IgD-negative memory B cell (primary cell): ENCODE measurements around the gene HACE1. TPM values are rescaled to one million over a fixed set of nuclear protein-coding genes. Genes with fewer than 3 reads are reported as not detected.

Experiments used
- H3K27ac Mint-ChIP-seq, 3 donors: one replicate each; pipeline ENCODE4 v1.8.0; 2020 to 2022; ENCODE audit warnings: mild to moderate bottlenecking in 3 of 3, mixed read lengths in 3 of 3, moderate library complexity in 1 of 3
- H3K27me3 Mint-ChIP-seq: one replicate; pipeline ENCODE4 v1.8.0; 2021; ENCODE audit warnings: mixed read lengths
- H3K36me3 Mint-ChIP-seq: one replicate; pipeline ENCODE4 v1.8.0; 2020; ENCODE audit warnings: mild to moderate bottlenecking, mixed read lengths
- H3K4me1 Mint-ChIP-seq, 3 donors: one replicate each; pipeline ENCODE4 v1.8.0; 2020 to 2022; ENCODE audit warnings: mixed read lengths in 3 of 3, mild to moderate bottlenecking in 1 of 3
- H3K4me3 Mint-ChIP-seq, 4 donors: one replicate each; pipeline ENCODE4 v1.8.0; 2020 to 2022; ENCODE audit warnings: mild to moderate bottlenecking in 4 of 4, mixed read lengths in 4 of 4, moderate library complexity in 3 of 4
- H3K9me3 Mint-ChIP-seq, 3 donors: one replicate each; pipeline ENCODE4 v1.8.0; 2020 to 2021; ENCODE audit warnings: mixed read lengths in 3 of 3, mild to moderate bottlenecking in 1 of 3
- polyA plus RNA-seq: library from polyadenylated mRNA; unstranded; fragments of 300-500 nt; fragmentation: Illumina TruSeq; gene quantifications from one replicate; pipeline ENCODE4 v1.2.3, GENCODE V29; 2021

Gene HACE1
- polyA plus RNA-seq, 1 donor from 2014 or later, result 6.9 TPM

GRCh38 chr6:104729433-104729832 is 130.3 kb downstream of the HACE1 start:
- Mint-ChIP-seq H3K4me3 (no peak overlapping the region), H3K27me3 (no peaks in the 10 kb centered on the region), H3K27ac (no peak overlapping the region), H3K36me3 (peaks cover 9% of the 10 kb centered on the region), H3K9me3 (no peaks in the 10 kb centered on the region), H3K4me1 (no peaks in the 10 kb centered on the region)

- no peak overlapping the region for H3K4me3 Mint-ChIP-seq
- no peaks in the 10 kb centered on the region for H3K27me3 Mint-ChIP-seq
- no peaks in the 10 kb centered on the region for H3K4me1 Mint-ChIP-seq
- H3K27ac Mint-ChIP-seq, result no peak overlapping the region
- no peaks in the 10 kb centered on the region for H3K9me3 Mint-ChIP-seq
- peaks cover 9% of the 10 kb centered on the region for H3K36me3 Mint-ChIP-seq
Observed at GRCh38 chr6:104728448-104728847, 131.3 kb downstream of the HACE1 start.

- Mint-ChIP-seq H3K27me3 (no peaks in the 10 kb centered on the region), H3K27ac (no peak overlapping the region), H3K4me3 (no peak overlapping the region), H3K9me3 (peaks cover 0 to 2% (median 0%) of the 10 kb centered on the region in 3 donors), H3K36me3 (no peaks in the 10 kb centered on the region), H3K4me1 (no peaks in the 10 kb centered on the region)
Observed at GRCh38 chr6:104718672-104719071, 141.0 kb downstream of the HACE1 start.

GRCh38 chr6:104716858-104717257 is 142.9 kb downstream of the HACE1 start:
- no peaks in the 10 kb centered on the region for H3K36me3 Mint-ChIP-seq
- peaks cover 0 to 2% (median 0%) of the 10 kb centered on the region in 3 donors for H3K9me3 Mint-ChIP-seq
- H3K27ac Mint-ChIP-seq, result no peak overlapping the region
- no peaks in the 10 kb centered on the region for H3K4me1 Mint-ChIP-seq
- H3K4me3 Mint-ChIP-seq, result no peak overlapping the region
- no peaks in the 10 kb centered on the region for H3K27me3 Mint-ChIP-seq

- no peaks in the 10 kb centered on the region for H3K27me3 Mint-ChIP-seq
- H3K36me3 Mint-ChIP-seq, result no peaks in the 10 kb centered on the region
- no peaks in the 10 kb centered on the region for H3K4me1 Mint-ChIP-seq
- H3K27ac Mint-ChIP-seq, result no peak overlapping the region
- H3K9me3 Mint-ChIP-seq, result no peaks in the 10 kb centered on the region
- no peak overlapping the region for H3K4me3 Mint-ChIP-seq
Observed at GRCh38 chr6:104714796-104715195, 144.9 kb downstream of the HACE1 start.

- Mint-ChIP-seq H3K27me3 (no peaks in the 10 kb centered on the region), H3K36me3 (no peaks in the 10 kb centered on the region), H3K4me1 (no peaks in the 10 kb centered on the region), H3K4me3 (no peak overlapping the region), H3K9me3 (peaks cover 0 to 6% (median 0%) of the 10 kb centered on the region in 3 donors), H3K27ac (no peak overlapping the region)
Observed at GRCh38 chr6:104713982-104714381, 145.7 kb downstream of the HACE1 start.

DNA sequence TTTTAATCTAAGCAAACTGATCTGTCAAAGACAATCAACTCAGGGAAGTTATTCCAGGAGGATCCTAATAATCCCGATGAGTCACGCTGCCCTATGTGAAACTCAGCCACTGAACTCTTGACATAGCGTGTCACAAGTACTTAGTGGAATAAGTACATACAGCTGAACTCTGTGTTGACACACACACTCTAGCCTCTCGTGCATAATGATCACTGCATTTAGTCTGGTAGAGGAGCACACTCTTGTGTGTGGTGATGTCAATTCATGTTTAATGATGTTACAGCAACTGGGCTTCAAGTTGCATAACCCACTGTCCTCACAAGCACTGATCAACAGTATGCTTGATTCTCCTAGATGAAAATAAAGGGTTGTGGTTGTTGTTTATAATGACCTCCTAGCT is 148.3 kb downstream of the HACE1 start:
- Mint-ChIP-seq H3K27me3 (no peaks in the 10 kb centered on the region), H3K9me3 (peaks cover 2 to 6% (median 2%) of the 10 kb centered on the region in 3 donors), H3K27ac (no peak overlapping the region), H3K4me3 (no peak overlapping the region), H3K4me1 (no peaks in the 10 kb centered on the region), H3K36me3 (no peaks in the 10 kb centered on the region)

DNA sequence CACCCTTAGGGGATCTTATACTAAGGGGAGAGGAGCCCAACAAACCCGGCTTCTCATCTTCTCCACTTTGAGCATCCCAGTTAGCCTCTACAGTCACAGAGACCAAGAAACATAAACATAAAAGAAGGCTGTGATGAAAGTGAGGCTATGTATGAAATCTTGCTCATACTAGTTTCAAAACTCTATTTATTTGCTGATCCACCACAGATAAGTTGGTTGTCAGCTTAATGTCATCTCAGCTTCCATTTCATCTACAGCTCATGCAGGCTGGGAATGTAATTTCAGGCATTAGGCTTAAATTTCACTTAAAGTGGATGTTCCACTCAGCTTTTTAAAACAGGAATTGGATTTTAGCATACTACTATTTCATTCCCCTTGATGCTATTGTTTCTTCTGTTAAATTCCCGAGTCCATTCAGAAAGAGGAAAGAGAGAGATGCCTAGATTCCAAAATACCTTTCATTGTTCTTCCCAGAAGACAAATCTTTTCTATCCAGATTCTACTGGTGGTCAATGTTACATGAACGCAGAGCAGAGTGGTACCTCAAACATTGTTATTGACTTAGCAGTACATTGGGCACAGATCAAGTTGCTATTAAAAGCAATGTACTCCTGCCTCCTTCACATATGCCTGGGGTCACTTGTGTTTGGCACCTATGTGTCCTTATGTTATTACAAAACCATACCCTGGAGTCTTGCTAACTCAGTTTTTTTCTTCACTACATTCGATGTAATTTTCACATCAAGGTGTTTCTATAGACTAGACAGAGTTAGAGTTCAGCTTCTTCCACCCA is 149.0 kb downstream of the HACE1 start:
- Mint-ChIP-seq H3K4me1 (no peaks in the 10 kb centered on the region), H3K27ac (no peak overlapping the region), H3K36me3 (no peaks in the 10 kb centered on the region), H3K9me3 (peaks cover 2 to 6% (median 2%) of the 10 kb centered on the region in 3 donors), H3K4me3 (no peak overlapping the region), H3K27me3 (no peaks in the 10 kb centered on the region)

DNA sequence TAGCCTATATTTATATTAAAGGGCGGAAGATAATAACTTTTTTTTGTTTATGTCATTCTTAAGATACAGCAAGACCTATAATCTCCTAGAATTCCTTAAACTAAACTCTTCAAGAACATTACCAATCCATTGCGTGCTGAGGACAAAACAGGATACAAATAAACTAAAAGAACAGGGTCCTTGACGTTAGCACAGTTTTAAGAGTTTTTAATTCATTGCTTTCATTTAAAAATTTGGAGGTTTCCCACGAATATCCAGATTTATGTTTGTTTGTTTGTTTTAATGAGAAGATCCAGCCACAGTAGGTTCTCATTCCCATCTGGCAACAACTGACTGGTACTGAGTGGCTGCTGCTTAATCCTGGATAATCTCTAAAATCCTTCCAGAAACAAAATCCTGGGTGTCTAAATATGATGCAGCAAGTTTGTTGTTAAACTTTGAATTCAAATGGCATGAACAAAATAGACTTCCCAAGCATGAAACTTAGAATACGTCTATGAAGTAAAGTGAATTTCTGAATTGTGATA is 153.7 kb downstream of the HACE1 start:
- Mint-ChIP-seq H3K27ac (no peak overlapping the region), H3K4me3 (no peak overlapping the region), H3K4me1 (peaks cover 5 to 8% (median 7%) of the 10 kb centered on the region in 3 donors), H3K36me3 (no peaks in the 10 kb centered on the region), H3K27me3 (no peaks in the 10 kb centered on the region), H3K9me3 (peaks cover 2 to 6% (median 4%) of the 10 kb centered on the region in 3 donors)

GRCh38 chr6:104705095-104705707 is 154.5 kb downstream of the HACE1 start:
- H3K4me1 Mint-ChIP-seq, result peaks cover 5 to 8% (median 7%) of the 10 kb centered on the region in 3 donors
- no peaks in the 10 kb centered on the region for H3K27me3 Mint-ChIP-seq
- H3K27ac Mint-ChIP-seq, result no peak overlapping the region
- peaks cover 2 to 6% (median 4%) of the 10 kb centered on the region in 3 donors for H3K9me3 Mint-ChIP-seq
- no peaks in the 10 kb centered on the region for H3K36me3 Mint-ChIP-seq
- H3K4me3 Mint-ChIP-seq, result no peak overlapping the region

GRCh38 chr6:104704191-104704590 is 155.5 kb downstream of the HACE1 start:
- no peak overlapping the region for H3K27ac Mint-ChIP-seq

GRCh38 chr6:104702126-104702841 is 157.4 kb downstream of the HACE1 start:
- no peaks in the 10 kb centered on the region for H3K27me3 Mint-ChIP-seq
- no peaks in the 10 kb centered on the region for H3K36me3 Mint-ChIP-seq
- peaks cover 0 to 5% (median 0%) of the 10 kb centered on the region in 3 donors for H3K9me3 Mint-ChIP-seq
- no peak overlapping the region for H3K4me3 Mint-ChIP-seq
- no peak overlapping the region for H3K27ac Mint-ChIP-seq
- peaks cover 5 to 8% (median 7%) of the 10 kb centered on the region in 3 donors for H3K4me1 Mint-ChIP-seq

More at GRCh38 chr6:104704191-104704590, 155.5 kb downstream of the HACE1 start:
- no peaks in the 10 kb centered on the region for H3K36me3 Mint-ChIP-seq
- H3K9me3 Mint-ChIP-seq, result peaks cover 2 to 4% (median 2%) of the 10 kb centered on the region in 3 donors
- peaks cover 5 to 8% (median 7%) of the 10 kb centered on the region in 3 donors for H3K4me1 Mint-ChIP-seq
- no peaks in the 10 kb centered on the region for H3K27me3 Mint-ChIP-seq
- H3K4me3 Mint-ChIP-seq, result no peak overlapping the region

GRCh38 chr6:104700371-104701185 is 159.1 kb downstream of the HACE1 start:
- H3K4me3 Mint-ChIP-seq, result no peak overlapping the region
- peaks cover 5 to 8% (median 7%) of the 10 kb centered on the region in 3 donors for H3K4me1 Mint-ChIP-seq
- no peaks in the 10 kb centered on the region for H3K27me3 Mint-ChIP-seq
- no peak overlapping the region for H3K27ac Mint-ChIP-seq
- H3K36me3 Mint-ChIP-seq, result no peaks in the 10 kb centered on the region
- H3K9me3 Mint-ChIP-seq, result peaks cover 0 to 1% (median 0%) of the 10 kb centered on the region in 3 donors

GRCh38 chr6:104699593-104700329 is 160.0 kb downstream of the HACE1 start:
- Mint-ChIP-seq H3K4me1 (peaks cover under 1 to 3% (median 1%) of the 10 kb centered on the region in 3 donors), H3K27me3 (no peaks in the 10 kb centered on the region), H3K27ac (peak overlapping the region in 1 of 3 donors; percentile 33), H3K4me3 (no peak overlapping the region), H3K9me3 (peaks cover 0 to 1% (median 0%) of the 10 kb centered on the region in 3 donors), H3K36me3 (no peaks in the 10 kb centered on the region)
